NB4 (cell line): ENCODE results near the gene CACUL1.

Source experiments
- CTCF ChIP-seq: IDR thresholded peaks from one replicate; pipeline ENCODE4 v1.5.1; 2012; ENCODE audit warnings: low read depth, low read length
- POLR2A ChIP-seq: IDR thresholded peaks from 2 replicates; pipeline ENCODE4 v1.6.1; 2011; ENCODE audit warnings: mild to moderate bottlenecking; ENCODE audit not compliant: insufficient read length; ENCODE audit errors: extremely low read depth

- TF ChIP-seq POLR2A (no peak), CTCF (no peak)
These were observed 84.9 kb downstream of the CACUL1 start for GRCh38 chr10:118669835-118670234.
